ENCODE data around the gene AFAP1.

The AFAP1 gene

DNA sequence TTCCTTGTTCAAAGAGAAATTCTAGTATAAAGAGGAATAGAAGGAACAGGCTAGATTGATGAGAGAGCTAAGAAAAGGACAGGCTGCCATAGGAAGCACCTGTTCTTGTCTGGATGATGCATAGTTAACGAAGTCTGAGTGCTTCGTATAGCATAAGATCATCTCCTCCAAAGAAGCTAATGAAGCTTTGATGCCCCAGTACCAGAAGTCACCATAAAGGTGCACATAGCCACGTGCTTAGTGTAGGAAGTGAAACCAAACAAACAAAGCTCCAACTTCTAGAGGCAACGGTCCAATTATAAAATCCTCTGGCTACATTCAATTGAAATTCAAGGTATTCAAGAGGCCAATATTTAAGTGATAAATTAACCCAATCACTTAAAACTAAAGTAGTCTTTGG lies 31.0 kb downstream of the AFAP1 start:
- H3K4me3 ChIP-seq (replicated peaks in 1 of 2; ENCODE audit: low read depth in 2 of 2, low read length in 2 of 2), result no peak overlapping the region
- DNase-seq (ENCODE audit: low read depth in 2 of 2), result no peak
- TF ChIP-seq CTCF (IDR thresholded peaks at IDR 0.05; ENCODE audit: low read depth, low read length), result no peak

GRCh38 chr4:7907142-7907541 lies 32.5 kb downstream of the AFAP1 start:
- no peak for DNase-seq (ENCODE audit: low read depth in 2 of 2)
- no peak for TF ChIP-seq CTCF (IDR thresholded peaks at IDR 0.05; ENCODE audit: low read depth, low read length)
- H3K4me3 ChIP-seq (replicated peaks in 1 of 2; ENCODE audit: low read depth in 2 of 2, low read length in 2 of 2), result no peak overlapping the region

DNA sequence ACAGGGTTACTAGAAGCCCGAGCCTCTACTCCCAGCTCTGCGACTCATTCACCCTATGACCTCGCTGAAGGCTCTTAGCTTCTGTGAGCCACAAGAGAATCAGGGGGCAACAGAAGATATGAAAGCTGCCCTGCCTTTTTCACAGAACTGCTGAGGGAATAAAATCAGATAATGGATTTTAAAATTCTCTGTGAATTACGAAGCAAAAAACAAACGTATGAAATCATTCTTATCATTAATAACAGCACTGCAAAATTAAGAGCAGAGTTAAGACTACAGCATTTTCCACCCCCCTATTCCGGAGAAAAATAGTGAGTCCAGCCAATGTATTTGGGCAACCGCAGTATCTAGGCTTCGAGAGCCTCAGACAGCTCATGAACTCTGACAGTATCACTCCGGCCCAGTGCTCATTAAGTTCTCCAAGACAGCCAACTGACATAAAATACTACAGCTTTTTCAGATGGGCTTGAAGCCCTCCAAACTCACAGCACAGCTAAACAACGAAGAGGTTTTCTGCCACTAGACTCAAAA lies 33.4 kb downstream of the AFAP1 start:
- DNase-seq (ENCODE audit: low read depth in 2 of 2), result peak; percentile 40 to 64
- H3K4me3 ChIP-seq (replicated peaks in 1 of 2; ENCODE audit: low read depth in 2 of 2, low read length in 2 of 2), result no peak overlapping the region
- no peak for TF ChIP-seq CTCF (IDR thresholded peaks at IDR 0.05; ENCODE audit: low read depth, low read length)

- TF ChIP-seq CTCF (IDR thresholded peaks at IDR 0.05; ENCODE audit: low read depth, low read length), result no peak
These were observed 34.4 kb downstream of the AFAP1 start for GRCh38 chr4:7904952-7905915.

DNA sequence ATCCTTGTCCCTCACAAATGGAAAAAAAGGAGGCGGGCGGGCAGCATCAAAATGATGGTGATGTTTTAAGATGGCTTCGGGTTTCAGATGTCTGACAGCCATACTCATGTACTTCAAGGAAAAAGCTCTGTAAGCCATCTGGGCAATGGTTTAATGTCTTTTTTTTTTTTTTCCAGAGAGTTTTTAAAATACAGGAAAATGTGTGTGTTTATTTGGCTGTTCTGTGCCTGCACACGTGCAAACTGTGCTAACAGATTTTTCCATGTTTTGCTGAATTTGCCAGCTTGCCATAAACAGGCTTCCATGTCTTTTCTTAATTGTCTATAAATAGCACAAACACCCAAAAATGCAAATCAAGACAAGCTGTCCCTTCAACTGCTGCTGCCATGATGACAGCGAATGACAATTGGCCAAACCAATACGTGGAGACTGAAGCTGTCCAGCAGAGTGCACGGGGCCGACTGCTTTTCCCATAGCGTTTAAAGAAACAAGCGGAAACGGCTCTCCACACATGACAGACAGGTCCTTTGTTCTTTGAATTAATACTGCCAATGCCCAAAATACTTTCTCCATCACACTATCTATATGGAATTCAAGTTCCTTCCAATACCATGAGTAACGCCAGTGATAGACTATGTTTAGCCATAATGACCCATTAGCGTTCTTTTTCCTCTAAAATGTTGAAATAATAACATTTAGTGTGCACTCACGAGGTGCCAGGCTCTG lies 35.7 kb downstream of the AFAP1 start:
- DNase-seq (ENCODE audit: low read depth in 2 of 2), result peak; percentile 93 to 94
- TF ChIP-seq CTCF (IDR thresholded peaks at IDR 0.05; ENCODE audit: low read depth, low read length), result no peak
- no peak overlapping the region for H3K4me3 ChIP-seq (replicated peaks in 1 of 2; ENCODE audit: low read depth in 2 of 2, low read length in 2 of 2)

More at GRCh38 chr4:7904952-7905915, 34.4 kb downstream of the AFAP1 start:
- H3K4me3 ChIP-seq (replicated peaks in 1 of 2; ENCODE audit: low read depth in 2 of 2, low read length in 2 of 2), result peak overlapping the region in 1 of 2 donors; percentile 1
- peak; percentile 95 to 96 for DNase-seq (ENCODE audit: low read depth in 2 of 2)

DNA sequence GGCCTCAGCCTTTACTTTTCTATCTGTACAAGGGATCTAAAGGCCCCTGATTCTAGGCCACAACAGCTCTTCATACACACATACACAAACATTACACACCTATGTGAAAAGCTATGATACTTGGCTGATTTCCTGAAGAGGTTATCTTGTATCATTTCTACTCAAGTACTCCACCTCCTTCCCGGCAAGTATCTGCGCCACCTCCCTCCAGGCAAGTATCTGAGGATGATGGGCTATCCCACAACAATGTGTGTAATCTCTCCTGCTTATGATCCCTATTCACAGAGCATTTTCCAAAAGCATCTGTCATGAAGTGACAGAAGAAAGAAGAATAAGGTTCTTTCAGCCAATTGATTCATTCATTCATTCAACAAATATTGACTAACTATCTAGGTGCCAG lies 36.8 kb downstream of the AFAP1 start:
- DNase-seq (ENCODE audit: low read depth in 2 of 2), result no peak
- TF ChIP-seq CTCF (IDR thresholded peaks at IDR 0.05; ENCODE audit: low read depth, low read length), result no peak

More for the DNA sequence above, 36.8 kb downstream of the AFAP1 start:
- H3K4me3 ChIP-seq (replicated peaks in 1 of 2; ENCODE audit: low read depth in 2 of 2, low read length in 2 of 2), result no peak overlapping the region
